ENCODE data around the gene GARNL3. TPM values are rescaled to one million over a fixed set of nuclear protein-coding genes. Genes with fewer than 3 reads are reported as not detected.

GARNL3 gene
- total RNA-seq, 1 donor from 2014 or later = 32.0 TPM

DNA sequence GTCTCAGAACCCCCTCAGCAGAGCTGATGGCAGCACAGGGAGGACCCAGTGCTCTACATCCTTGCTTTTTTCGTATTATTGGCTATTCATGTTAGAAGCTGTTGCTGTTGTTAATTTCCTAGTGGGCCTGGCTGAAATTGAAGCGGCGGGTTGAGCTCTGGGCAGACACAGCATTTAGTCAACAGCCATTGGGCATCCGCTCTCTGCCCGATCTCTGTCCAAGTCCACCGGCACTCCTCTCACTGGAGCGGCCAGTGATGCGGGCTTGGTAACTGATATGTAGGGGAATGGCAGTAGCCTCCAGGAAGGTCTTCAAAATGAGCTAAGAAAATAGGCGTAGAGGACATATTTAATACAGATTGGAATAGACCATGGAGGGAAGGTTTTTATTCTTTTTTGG is 1.3 kb upstream of the GARNL3 start:
- Histone ChIP-seq H3K4me1 (peaks cover 9% of the 10 kb centered on the region), H3K9ac (no peak overlapping the region), H3K4me2 (no peak overlapping the region), H2AFZ (replicated peaks) (no peak overlapping the region), H3K9me3 (ENCODE audit: low read depth) (no peaks in the 10 kb centered on the region), H3F3A (ENCODE audit: low read depth) (no peaks in the 10 kb centered on the region), H3K79me2 (ENCODE audit: low read depth) (no peaks in the 10 kb centered on the region), H3K27ac (no peak overlapping the region), H3K27me3 (no peaks in the 10 kb centered on the region), H3K36me3 (no peaks in the 10 kb centered on the region), H4K20me1 (ENCODE audit: low read depth) (no peaks in the 10 kb centered on the region), H3K4me3 (no peak overlapping the region)
- no peak for DNase-seq (ENCODE audit: low spot score)
- no peak for TF ChIP-seq EZH2phosphoT487 (IDR thresholded peaks at IDR 0.05)
- TF ChIP-seq, protein P1, sequence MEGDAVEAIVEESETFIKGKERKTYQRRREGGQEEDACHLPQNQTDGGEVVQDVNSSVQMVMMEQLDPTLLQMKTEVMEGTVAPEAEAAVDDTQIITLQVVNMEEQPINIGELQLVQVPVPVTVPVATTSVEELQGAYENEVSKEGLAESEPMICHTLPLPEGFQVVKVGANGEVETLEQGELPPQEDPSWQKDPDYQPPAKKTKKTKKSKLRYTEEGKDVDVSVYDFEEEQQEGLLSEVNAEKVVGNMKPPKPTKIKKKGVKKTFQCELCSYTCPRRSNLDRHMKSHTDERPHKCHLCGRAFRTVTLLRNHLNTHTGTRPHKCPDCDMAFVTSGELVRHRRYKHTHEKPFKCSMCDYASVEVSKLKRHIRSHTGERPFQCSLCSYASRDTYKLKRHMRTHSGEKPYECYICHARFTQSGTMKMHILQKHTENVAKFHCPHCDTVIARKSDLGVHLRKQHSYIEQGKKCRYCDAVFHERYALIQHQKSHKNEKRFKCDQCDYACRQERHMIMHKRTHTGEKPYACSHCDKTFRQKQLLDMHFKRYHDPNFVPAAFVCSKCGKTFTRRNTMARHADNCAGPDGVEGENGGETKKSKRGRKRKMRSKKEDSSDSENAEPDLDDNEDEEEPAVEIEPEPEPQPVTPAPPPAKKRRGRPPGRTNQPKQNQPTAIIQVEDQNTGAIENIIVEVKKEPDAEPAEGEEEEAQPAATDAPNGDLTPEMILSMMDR (IDR thresholded peaks at IDR 0.05) = no peak
- TF ChIP-seq EZH2 (IDR thresholded peaks at IDR 0.05) = no peak
- Mint-ChIP-seq H3K4me3 (no peak overlapping the region), H3K4me1 (peaks cover 21% of the 10 kb centered on the region), H3K27ac (no peak overlapping the region), H3K36me3 (no peaks in the 10 kb centered on the region), H3K27me3 (ENCODE audit: insufficient read depth, low read depth) (no peaks in the 10 kb centered on the region), H3K9me3 (no peaks in the 10 kb centered on the region)

DNA sequence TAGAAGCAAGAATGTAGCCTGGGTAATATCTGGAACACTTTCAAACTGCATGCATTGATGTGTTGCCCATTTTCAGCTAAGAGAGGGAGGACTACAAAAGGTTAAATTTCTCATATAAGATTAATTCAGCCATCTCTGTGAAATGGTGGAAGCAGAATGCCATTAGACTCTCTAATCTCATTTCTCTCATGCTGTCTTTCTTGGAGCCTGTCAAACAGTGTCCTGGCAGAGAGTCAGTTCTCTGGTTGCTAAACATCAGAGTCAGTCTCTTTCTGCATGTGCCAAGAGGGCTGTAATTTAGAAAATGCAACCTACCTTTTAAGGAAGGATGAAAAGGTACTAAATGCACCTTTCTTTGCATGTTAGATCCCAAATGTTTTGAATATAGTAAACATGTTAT is 910 bp upstream of the GARNL3 start:
- Mint-ChIP-seq H3K4me3 (no peak overlapping the region), H3K9me3 (no peaks in the 10 kb centered on the region), H3K27ac (no peak overlapping the region), H3K36me3 (no peaks in the 10 kb centered on the region), H3K27me3 (ENCODE audit: insufficient read depth, low read depth) (no peaks in the 10 kb centered on the region), H3K4me1 (peaks cover 21% of the 10 kb centered on the region)
- H3K4me2 ChIP-seq = no peak overlapping the region
- H3K4me1 ChIP-seq = peaks cover 9% of the 10 kb centered on the region
- no peaks in the 10 kb centered on the region for H3K36me3 ChIP-seq
- TF ChIP-seq EZH2phosphoT487 (IDR thresholded peaks at IDR 0.05) (no peak), EZH2 (IDR thresholded peaks at IDR 0.05) (no peak)
- TF ChIP-seq, protein P1 (IDR thresholded peaks at IDR 0.05) = no peak
- H4K20me1 ChIP-seq (ENCODE audit: low read depth) = no peaks in the 10 kb centered on the region
- H3K27ac ChIP-seq = no peak overlapping the region
- no peak overlapping the region for H3K4me3 ChIP-seq
- no peak for DNase-seq (ENCODE audit: low spot score)
- no peak overlapping the region for H2AFZ ChIP-seq (replicated peaks)
- no peaks in the 10 kb centered on the region for H3F3A ChIP-seq (ENCODE audit: low read depth)
- H3K9me3 ChIP-seq (ENCODE audit: low read depth) = no peaks in the 10 kb centered on the region
- H3K79me2 ChIP-seq (ENCODE audit: low read depth) = no peaks in the 10 kb centered on the region
- no peaks in the 10 kb centered on the region for H3K27me3 ChIP-seq
- H3K9ac ChIP-seq = no peak overlapping the region

DNA sequence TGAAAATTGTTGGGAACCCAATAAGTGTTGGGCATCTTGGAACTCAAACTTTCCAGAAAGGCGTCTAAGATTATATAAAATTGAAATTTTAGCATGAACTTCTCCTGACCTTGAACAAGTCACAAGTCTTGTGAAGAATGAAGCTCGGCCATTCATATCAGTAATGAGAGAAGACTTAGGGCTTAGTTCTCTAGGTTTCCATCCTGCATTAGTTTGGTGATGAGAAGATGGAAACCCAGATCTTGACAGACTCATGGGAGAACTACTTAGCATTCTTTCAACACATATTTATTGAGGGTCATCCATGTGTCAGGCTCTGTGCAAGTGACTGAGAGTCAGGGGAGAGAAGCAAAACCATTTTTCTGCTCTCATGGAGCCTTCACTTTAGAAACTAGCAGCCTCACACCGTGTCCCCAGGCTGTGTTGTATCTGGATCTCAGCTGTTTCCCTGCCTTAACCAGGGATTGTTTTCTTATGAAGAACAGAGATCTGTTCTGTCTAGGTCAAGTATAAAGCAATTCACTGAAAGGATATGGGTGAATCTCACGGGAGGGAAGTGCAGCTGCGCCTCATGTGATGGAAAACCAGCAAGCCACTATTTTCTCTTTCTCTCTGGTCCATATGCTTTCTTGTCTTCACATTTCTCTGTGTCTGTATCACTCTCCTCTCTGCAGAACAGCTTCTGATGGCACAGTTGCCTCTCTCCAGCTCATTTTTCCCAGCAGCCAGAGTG is 3.4 kb downstream of the GARNL3 start:
- Histone ChIP-seq H3K4me1 (peaks cover 9% of the 10 kb centered on the region), H3K9me3 (ENCODE audit: low read depth) (no peaks in the 10 kb centered on the region), H3K4me2 (no peak overlapping the region), H3K4me3 (no peak overlapping the region), H3K36me3 (no peaks in the 10 kb centered on the region), H3K27ac (no peak overlapping the region), H2AFZ (replicated peaks) (no peak overlapping the region), H3K79me2 (ENCODE audit: low read depth) (no peaks in the 10 kb centered on the region), H3K9ac (no peak overlapping the region), H4K20me1 (ENCODE audit: low read depth) (no peaks in the 10 kb centered on the region), H3K27me3 (no peaks in the 10 kb centered on the region), H3F3A (ENCODE audit: low read depth) (no peaks in the 10 kb centered on the region)
- no peak for DNase-seq (ENCODE audit: low spot score)
- Mint-ChIP-seq H3K36me3 (peaks cover 3% of the 10 kb centered on the region), H3K9me3 (no peaks in the 10 kb centered on the region), H3K27ac (no peak overlapping the region), H3K4me1 (peaks cover 21% of the 10 kb centered on the region), H3K4me3 (no peak overlapping the region), H3K27me3 (ENCODE audit: insufficient read depth, low read depth) (no peaks in the 10 kb centered on the region)
- TF ChIP-seq EZH2 (IDR thresholded peaks at IDR 0.05) = no peak
- TF ChIP-seq EZH2phosphoT487 (IDR thresholded peaks at IDR 0.05) = no peak
- TF ChIP-seq, protein P1 (IDR thresholded peaks at IDR 0.05) = no peak
